ENCODE results near the gene DGCR6L. TPM values are rescaled to one million over a fixed set of nuclear protein-coding genes. Genes with fewer than 3 reads are reported as not detected.
"Not testable (repeated sequence)": the region's sequence is repeated elsewhere in the genome, so short reads cannot be mapped to it uniquely, and the experiment has no call there.

Gene DGCR6L
- polyA plus RNA-seq, 2 donors: 43.9 to 44.7 TPM

DNA sequence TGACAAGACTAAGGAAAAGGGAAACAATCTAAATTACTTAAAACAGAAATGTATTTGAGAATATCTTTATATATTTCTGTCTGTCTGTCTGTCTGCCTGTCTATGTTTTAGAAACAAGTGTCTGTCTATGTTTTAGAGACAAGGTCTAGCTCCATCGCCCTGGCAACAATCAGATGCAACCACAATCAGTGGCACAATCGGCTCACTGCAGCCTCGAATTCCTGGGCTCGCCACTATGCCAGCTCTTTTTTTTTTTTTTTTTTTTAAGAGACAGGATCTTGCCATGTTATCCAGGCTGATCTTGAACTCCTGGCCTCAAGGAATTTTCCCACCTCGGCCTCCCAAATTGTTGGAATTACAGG, 8.7 kb upstream of the DGCR6L start:
- WGBS, 2 donors: 46 to 62% methylated on average over 5 of the region's 5 CpGs
- not testable (repeated sequence) for H3K27ac ChIP-seq (ENCODE audit: low read depth in 2 of 2, low read length in 1 of 2); H3K36me3 ChIP-seq (ENCODE audit: control insufficient read depth in 2 of 2, insufficient read depth in 2 of 2, low read length in 1 of 2); H3K4me3 ChIP-seq (ENCODE audit: low read depth in 1 of 2, low read length in 2 of 2); H3K4me1 ChIP-seq (ENCODE audit: control insufficient read depth in 2 of 2, insufficient read depth in 2 of 2, low read length in 1 of 2); H3K9me3 ChIP-seq (ENCODE audit: control insufficient read depth in 2 of 2, insufficient read depth in 1 of 2, low read depth in 1 of 2, low read length in 1 of 2); H3K27me3 ChIP-seq (ENCODE audit: control insufficient read depth in 1 of 2, insufficient read depth in 2 of 2, low read length in 2 of 2)

DNA sequence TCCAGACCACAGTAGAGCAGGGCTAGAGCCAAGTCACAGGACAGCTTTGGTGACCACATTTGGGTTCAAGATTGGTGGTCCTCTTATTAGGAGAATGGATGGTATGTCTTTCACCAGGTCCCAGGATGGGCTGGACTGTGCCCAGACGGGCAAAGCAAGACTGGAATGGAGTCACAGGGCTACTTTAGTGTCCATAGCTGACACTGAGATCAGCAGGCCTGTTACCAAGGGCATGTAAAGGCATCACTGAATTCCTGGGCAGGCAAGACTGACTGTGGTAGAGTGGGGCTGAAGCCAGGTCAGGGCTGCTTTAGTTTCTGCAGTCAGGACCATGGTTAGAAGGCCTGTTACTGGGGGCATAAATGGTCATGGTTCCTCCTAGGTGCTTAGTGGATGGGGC, 6.1 kb upstream of the DGCR6L start:
- H3K27ac ChIP-seq (ENCODE audit: low read depth in 2 of 2, low read length in 1 of 2); H3K27me3 ChIP-seq (ENCODE audit: control insufficient read depth in 1 of 2, insufficient read depth in 2 of 2, low read length in 2 of 2); H3K4me3 ChIP-seq (ENCODE audit: low read depth in 1 of 2, low read length in 2 of 2); H3K4me1 ChIP-seq (ENCODE audit: control insufficient read depth in 2 of 2, insufficient read depth in 2 of 2, low read length in 1 of 2); H3K9me3 ChIP-seq (ENCODE audit: control insufficient read depth in 2 of 2, insufficient read depth in 1 of 2, low read depth in 1 of 2, low read length in 1 of 2); H3K36me3 ChIP-seq (ENCODE audit: control insufficient read depth in 2 of 2, insufficient read depth in 2 of 2, low read length in 1 of 2): not testable (repeated sequence)
- 92 to 96% methylated on average over 1 of the region's 1 CpG for whole genome bisulfite sequencing, 2 donors

DNA sequence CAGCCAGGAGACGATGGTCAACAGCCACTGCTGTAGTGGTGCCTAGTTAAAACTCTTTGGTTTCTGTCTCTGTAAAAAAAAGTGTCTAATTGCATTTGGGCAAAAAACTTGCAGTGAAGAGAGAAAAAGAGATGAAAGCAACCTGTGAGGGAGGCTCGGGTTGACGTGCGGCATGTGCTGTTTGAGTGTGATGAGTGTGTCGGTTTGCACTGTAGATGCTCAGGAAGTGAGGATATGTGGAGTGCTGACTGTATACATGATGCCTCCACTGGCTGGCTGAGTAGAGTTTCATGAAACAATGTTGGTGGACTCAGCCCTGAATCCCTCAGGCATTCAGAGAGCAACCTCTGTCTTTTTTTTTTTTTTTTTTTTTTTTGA, 4.3 kb upstream of the DGCR6L start:
- H3K27ac ChIP-seq (ENCODE audit: low read depth in 2 of 2, low read length in 1 of 2): no peak overlapping the region
- no peaks in the 10 kb centered on the region for H3K9me3 ChIP-seq (ENCODE audit: control insufficient read depth in 2 of 2, insufficient read depth in 1 of 2, low read depth in 1 of 2, low read length in 1 of 2)
- H3K36me3 ChIP-seq (ENCODE audit: control insufficient read depth in 2 of 2, insufficient read depth in 2 of 2, low read length in 1 of 2): no peaks in the 10 kb centered on the region
- no peaks in the 10 kb centered on the region for H3K27me3 ChIP-seq (ENCODE audit: control insufficient read depth in 1 of 2, insufficient read depth in 2 of 2, low read length in 2 of 2)
- WGBS, 2 donors: 65 to 76% methylated on average over 5 of the region's 5 CpGs
- H3K4me3 ChIP-seq (ENCODE audit: low read depth in 1 of 2, low read length in 2 of 2): no peak overlapping the region
- peaks cover 0 to 7% of the 10 kb centered on the region in 2 donors for H3K4me1 ChIP-seq (ENCODE audit: control insufficient read depth in 2 of 2, insufficient read depth in 2 of 2, low read length in 1 of 2)

DNA sequence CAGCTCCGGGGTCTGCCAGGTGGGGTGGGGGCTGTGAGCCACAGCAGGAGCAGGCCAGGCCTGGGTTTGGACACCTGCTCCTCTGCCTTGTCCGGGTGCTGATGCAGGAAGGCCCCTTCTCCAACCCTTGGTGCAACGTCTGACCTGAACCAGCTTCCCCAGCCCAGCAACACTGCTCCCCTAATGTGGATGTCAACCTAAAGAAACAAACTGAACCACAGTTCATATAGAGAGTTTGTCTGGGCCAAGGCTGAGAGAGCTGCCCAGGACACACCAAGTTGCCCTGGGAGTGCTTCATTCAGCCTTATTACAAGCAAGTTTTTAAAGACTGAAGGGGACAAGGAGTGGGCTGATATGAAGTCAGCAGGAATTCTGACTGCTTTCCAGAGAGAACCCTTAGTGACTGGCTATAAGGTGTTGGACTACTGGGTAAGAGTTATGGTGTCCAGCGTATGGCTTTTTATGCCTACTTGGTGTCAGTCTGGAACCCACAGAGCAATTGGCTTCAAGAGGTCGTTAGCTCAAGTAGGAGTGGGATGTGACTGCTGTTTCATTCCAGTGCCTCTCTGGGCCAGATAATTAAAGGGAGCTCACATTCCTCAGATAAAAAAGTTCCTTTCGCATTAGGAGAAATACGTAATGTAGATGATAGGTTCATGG, 1.8 kb upstream of the DGCR6L start:
- Histone ChIP-seq H3K4me3 (ENCODE audit: low read depth in 1 of 2, low read length in 2 of 2) (peak overlapping the region in 1 of 2 donors; percentile 15), H3K4me1 (ENCODE audit: control insufficient read depth in 2 of 2, insufficient read depth in 2 of 2, low read length in 1 of 2) (peaks cover 2 to 12% of the 10 kb centered on the region in 2 donors), H3K27ac (ENCODE audit: low read depth in 2 of 2, low read length in 1 of 2) (peak overlapping the region in 1 of 2 donors; percentile 20)
- not testable (repeated sequence) for H3K36me3 ChIP-seq (ENCODE audit: control insufficient read depth in 2 of 2, insufficient read depth in 2 of 2, low read length in 1 of 2); H3K27me3 ChIP-seq (ENCODE audit: control insufficient read depth in 1 of 2, insufficient read depth in 2 of 2, low read length in 2 of 2); H3K9me3 ChIP-seq (ENCODE audit: control insufficient read depth in 2 of 2, insufficient read depth in 1 of 2, low read depth in 1 of 2, low read length in 1 of 2)
- 84 to 85% methylated on average over 7 of the region's 7 CpGs for WGBS, 2 donors

DNA sequence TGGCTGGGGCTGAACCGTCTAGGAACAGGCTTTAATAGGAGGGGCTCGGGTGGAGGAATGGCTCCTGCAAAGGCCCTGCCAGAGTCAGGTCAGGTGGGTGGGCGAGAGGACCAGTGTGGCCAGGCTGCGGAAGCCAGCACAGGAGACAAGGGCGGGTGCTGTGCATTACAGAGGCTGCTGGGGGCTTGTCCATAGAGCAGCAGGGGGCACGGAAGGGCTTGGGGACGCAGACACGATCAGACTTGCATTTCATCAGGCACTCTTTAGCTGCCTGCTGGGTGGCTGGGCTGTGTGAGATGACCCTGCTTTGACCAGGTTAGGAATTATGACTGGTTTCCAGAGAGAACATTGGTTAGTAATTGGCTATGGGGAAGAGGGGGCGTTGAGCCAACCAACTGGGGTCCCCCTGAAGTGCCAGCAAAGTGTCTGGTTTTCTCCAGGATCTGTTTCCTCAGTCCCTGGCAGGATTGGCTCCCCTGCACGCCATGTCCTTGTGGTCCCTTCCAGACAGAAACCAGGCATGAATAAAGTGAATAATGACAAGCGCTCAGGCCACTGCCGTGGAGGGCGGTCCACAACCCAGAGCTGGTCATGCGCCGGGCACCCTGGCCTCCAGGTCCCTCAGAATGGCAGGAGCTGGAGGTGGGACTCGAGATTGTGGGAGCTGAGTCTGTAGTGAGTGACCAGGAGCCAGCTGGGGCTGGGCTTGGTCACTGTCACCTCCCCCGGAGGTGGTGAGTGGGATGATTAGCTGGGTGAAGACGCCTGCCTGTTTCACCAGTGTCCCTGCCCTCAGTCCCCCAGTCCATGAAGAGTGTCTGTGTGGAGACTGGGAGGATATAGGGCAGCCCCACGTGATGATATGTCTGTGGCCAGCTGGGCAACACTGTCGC, 1.0 kb upstream of the DGCR6L start:
- Histone ChIP-seq H3K27ac (ENCODE audit: low read depth in 2 of 2, low read length in 1 of 2) (peak overlapping the region in 1 of 2 donors; percentile 55), H3K4me1 (ENCODE audit: control insufficient read depth in 2 of 2, insufficient read depth in 2 of 2, low read length in 1 of 2) (peaks cover 6 to 12% of the 10 kb centered on the region in 2 donors), H3K4me3 (ENCODE audit: low read depth in 1 of 2, low read length in 2 of 2) (peak overlapping the region; percentile 67 to 93)
- WGBS, 2 donors: 44 to 45% methylated on average over 20 of the region's 20 CpGs
- not testable (repeated sequence) for H3K9me3 ChIP-seq (ENCODE audit: control insufficient read depth in 2 of 2, insufficient read depth in 1 of 2, low read depth in 1 of 2, low read length in 1 of 2); H3K36me3 ChIP-seq (ENCODE audit: control insufficient read depth in 2 of 2, insufficient read depth in 2 of 2, low read length in 1 of 2); H3K27me3 ChIP-seq (ENCODE audit: control insufficient read depth in 1 of 2, insufficient read depth in 2 of 2, low read length in 2 of 2)

DNA sequence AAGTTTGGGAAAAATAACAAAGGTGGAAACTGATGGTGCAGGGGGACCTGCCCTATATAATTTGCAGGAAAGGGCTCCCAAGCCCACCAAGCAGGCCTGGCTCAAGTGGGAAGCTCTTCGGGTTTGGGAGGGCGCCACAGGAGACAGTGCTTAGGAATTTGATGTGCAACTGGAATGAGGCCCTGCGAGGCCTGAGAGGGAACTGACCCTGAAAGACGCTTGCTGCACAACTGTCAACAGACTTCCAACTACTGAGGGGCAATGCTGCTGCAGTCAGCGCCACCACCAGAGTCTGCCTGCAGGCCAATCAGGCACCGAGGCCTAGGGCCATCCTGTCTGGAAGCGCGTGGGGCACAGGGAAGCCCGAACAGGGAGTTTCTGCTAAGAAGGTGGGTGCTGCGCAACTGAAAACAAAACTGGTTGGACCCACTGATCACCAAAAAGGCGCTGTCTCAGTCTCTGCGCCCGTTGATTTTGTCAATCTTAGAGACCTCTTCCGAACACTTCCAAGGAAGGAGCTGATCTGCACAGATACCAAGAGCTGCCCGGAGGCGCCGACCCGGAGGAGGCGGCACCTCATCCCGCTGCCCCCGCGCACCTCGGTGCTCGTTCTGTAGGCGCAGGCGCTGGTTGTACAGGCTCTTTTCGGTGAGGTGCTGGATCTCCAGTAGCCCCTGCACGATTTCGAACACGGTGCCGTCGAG, 667 bp downstream of the DGCR6L start:
- Histone ChIP-seq H3K36me3 (ENCODE audit: control insufficient read depth in 2 of 2, insufficient read depth in 2 of 2, low read length in 1 of 2) (peaks cover 0 to 2% of the 10 kb centered on the region in 2 donors), H3K9me3 (ENCODE audit: control insufficient read depth in 2 of 2, insufficient read depth in 1 of 2, low read depth in 1 of 2, low read length in 1 of 2) (no peaks in the 10 kb centered on the region), H3K27me3 (ENCODE audit: control insufficient read depth in 1 of 2, insufficient read depth in 2 of 2, low read length in 2 of 2) (no peaks in the 10 kb centered on the region), H3K27ac (ENCODE audit: low read depth in 2 of 2, low read length in 1 of 2) (peak overlapping the region; percentile 77 to 84), H3K4me3 (ENCODE audit: low read depth in 1 of 2, low read length in 2 of 2) (peak overlapping the region; percentile 67 to 93), H3K4me1 (ENCODE audit: control insufficient read depth in 2 of 2, insufficient read depth in 2 of 2, low read length in 1 of 2) (peaks cover 6 to 12% of the 10 kb centered on the region in 2 donors)
- WGBS, 2 donors: 3 to 4% methylated on average over 32 of the region's 32 CpGs

DNA sequence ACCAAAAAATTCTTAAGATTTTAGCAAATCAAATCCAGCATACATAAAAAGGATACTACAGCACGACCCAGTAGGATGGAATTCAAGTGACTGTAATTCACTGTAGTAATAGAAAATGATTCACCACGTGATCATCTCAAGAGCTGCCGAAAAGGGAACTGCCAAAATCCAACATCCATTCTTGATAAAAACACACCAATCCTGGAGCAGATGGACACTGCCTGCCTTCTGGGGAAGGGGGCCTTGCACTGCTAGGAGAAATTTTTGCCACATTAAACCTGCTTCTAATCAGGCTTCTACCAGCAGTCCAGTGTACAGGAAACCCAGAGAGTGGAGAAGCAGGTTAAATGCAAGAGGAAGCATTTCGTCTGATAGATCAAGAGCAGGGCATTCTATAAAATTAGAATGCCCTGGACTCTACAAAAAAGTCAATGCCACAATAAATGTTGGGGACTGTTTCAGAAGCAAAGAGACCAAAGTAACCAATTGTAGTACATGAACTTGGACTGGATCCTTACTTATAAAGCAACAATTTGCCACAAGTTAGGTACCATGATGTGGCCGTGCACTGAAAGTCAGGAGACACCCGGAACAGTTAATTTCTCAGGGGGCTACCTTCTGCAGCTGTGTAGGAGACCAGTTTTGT, 1.7 kb downstream of the DGCR6L start:
- not testable (repeated sequence) for H3K36me3 ChIP-seq (ENCODE audit: control insufficient read depth in 2 of 2, insufficient read depth in 2 of 2, low read length in 1 of 2); H3K27ac ChIP-seq (ENCODE audit: low read depth in 2 of 2, low read length in 1 of 2); H3K27me3 ChIP-seq (ENCODE audit: control insufficient read depth in 1 of 2, insufficient read depth in 2 of 2, low read length in 2 of 2); H3K9me3 ChIP-seq (ENCODE audit: control insufficient read depth in 2 of 2, insufficient read depth in 1 of 2, low read depth in 1 of 2, low read length in 1 of 2); H3K4me3 ChIP-seq (ENCODE audit: low read depth in 1 of 2, low read length in 2 of 2)
- peaks cover 6 to 12% of the 10 kb centered on the region in 2 donors for H3K4me1 ChIP-seq (ENCODE audit: control insufficient read depth in 2 of 2, insufficient read depth in 2 of 2, low read length in 1 of 2)
- 62% methylated on average over 6 of the region's 6 CpGs for WGBS, 2 donors

DNA sequence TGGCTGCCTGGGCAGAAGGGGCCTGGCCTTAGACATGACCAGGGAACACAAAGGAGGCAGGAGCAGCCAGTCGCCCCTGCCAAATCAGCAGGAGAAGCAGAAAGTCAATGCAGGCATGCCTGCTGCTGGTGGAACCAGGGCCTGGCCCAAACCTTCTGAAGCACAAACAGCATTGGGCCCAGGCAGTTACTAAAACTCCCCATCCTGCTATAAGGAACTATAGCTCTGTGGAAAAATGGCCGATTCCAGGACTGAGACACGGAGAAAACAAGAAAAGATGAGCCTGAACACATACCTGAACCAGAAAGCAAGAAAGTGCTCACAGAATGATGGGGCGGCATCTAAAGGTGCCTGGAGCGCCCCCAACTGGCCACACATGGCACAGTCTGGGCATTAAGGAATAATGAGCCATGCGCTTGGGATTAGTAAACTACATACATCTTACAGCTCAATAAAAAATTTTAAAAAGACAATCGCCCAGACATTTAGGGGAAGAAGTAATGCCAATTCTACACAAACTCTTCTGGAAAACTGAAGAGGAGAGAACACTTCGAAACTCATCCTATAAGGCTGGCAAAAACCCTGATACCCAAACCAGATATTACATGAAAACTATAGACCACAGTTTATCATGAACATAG, 2.3 kb downstream of the DGCR6L start:
- H3K9me3 ChIP-seq (ENCODE audit: control insufficient read depth in 2 of 2, insufficient read depth in 1 of 2, low read depth in 1 of 2, low read length in 1 of 2); H3K27ac ChIP-seq (ENCODE audit: low read depth in 2 of 2, low read length in 1 of 2); H3K27me3 ChIP-seq (ENCODE audit: control insufficient read depth in 1 of 2, insufficient read depth in 2 of 2, low read length in 2 of 2); H3K36me3 ChIP-seq (ENCODE audit: control insufficient read depth in 2 of 2, insufficient read depth in 2 of 2, low read length in 1 of 2); H3K4me3 ChIP-seq (ENCODE audit: low read depth in 1 of 2, low read length in 2 of 2): not testable (repeated sequence)
- 55% methylated on average over 8 of the region's 8 CpGs for WGBS, 2 donors
- peaks cover 6 to 12% of the 10 kb centered on the region in 2 donors for H3K4me1 ChIP-seq (ENCODE audit: control insufficient read depth in 2 of 2, insufficient read depth in 2 of 2, low read length in 1 of 2)

DNA sequence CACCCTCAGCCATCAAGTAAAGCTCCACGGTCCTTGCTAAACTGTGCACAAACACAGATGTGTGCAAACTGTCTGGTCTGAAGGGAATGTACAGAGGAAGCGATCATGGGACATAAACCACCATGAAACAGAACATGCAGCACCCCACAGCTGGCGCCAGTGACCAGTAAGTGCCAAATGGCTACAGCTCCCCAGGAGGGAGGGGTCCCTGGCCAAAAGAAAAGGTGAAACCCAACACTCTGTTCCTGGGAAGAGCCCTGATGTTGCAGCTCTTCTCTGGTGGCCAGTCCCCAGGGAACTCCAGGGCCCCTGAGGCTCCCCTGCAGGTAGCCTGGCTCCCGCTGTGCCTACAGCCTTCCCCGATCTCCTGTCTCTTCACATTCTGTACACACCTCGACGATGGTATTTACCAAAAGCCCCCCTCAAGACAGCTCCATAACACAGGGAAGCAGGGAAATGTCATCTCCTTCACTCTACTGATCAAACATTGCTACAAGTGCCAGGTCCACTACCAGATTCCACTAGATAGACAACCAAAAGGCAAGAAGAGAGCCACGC, 2.9 kb downstream of the DGCR6L start:
- Histone ChIP-seq H3K27ac (ENCODE audit: low read depth in 2 of 2, low read length in 1 of 2) (no peak overlapping the region), H3K4me3 (ENCODE audit: low read depth in 1 of 2, low read length in 2 of 2) (no peak overlapping the region), H3K4me1 (ENCODE audit: control insufficient read depth in 2 of 2, insufficient read depth in 2 of 2, low read length in 1 of 2) (peaks cover 6 to 10% of the 10 kb centered on the region in 2 donors), H3K27me3 (ENCODE audit: control insufficient read depth in 1 of 2, insufficient read depth in 2 of 2, low read length in 2 of 2) (no peaks in the 10 kb centered on the region), H3K9me3 (ENCODE audit: control insufficient read depth in 2 of 2, insufficient read depth in 1 of 2, low read depth in 1 of 2, low read length in 1 of 2) (no peaks in the 10 kb centered on the region), H3K36me3 (ENCODE audit: control insufficient read depth in 2 of 2, insufficient read depth in 2 of 2, low read length in 1 of 2) (peaks cover 0 to 2% of the 10 kb centered on the region in 2 donors)
- 92% methylated on average over 8 of the region's 8 CpGs for whole genome bisulfite sequencing, 2 donors

Measured in esophagus (tissue), 2 donors.